ENCODE measurements around the gene KRT82.

KRT82 gene

GRCh38 chr12:52382854-52383253 lies 23.3 kb downstream of the KRT82 start:
- no peak for DNase-seq (ENCODE audit: low spot score)

GRCh38 chr12:52381206-52381605 lies 24.9 kb downstream of the KRT82 start:
- no peak for DNase-seq (ENCODE audit: low spot score)

GRCh38 chr12:52380271-52380694 lies 25.9 kb downstream of the KRT82 start:
- DNase-seq (ENCODE audit: low spot score), result no peak

GRCh38 chr12:52379536-52379935 lies 26.6 kb downstream of the KRT82 start:
- no peak for DNase-seq (ENCODE audit: low spot score)

GRCh38 chr12:52378091-52378490 lies 28.0 kb downstream of the KRT82 start:
- no peak for DNase-seq (ENCODE audit: low spot score)

GRCh38 chr12:52377266-52377665 lies 28.9 kb downstream of the KRT82 start:
- DNase-seq (ENCODE audit: low spot score), result no peak

DNA sequence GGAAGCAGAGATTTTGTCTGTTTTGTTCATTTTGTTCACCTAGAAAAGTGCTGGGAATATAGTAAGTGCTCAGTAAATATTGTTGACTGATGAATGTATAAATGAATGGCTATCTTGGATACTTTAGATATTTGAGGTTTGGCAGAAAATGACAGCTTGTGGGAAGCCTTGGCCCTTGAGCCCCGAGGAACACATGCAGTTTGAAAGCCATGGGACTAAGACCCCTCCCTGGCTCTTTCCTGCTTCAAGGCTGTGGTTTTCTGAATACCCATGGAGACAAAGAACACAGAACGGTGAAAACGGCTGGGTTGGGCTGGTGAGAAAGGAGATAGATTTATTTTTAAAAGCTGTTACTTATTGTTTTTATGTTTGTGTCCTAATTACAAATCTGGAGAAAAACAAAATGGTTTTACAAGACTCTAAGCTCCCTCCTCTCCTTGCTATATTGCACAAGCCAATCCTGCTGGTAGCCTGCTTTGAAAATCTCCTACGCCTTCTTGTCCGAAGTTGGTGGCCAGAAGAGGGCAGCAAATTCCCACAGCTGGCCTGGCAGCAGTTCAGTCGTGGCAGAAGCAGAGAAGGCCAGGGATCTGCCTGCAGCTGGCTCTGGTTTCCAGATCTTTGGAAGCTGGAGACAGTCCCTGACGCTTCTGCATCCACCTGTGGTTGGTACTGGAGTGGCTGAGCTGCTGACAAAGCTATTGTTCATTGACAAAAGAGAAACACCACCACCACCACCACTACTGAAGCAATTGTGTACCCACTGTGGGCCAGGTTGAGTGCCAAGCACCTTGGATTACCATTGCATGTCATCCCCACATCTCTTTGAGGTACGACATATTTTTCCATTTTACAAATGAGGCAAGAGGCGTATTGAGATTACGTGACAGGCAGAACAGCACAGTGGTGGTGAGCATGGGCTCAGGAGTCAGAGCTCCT lies 33.6 kb downstream of the KRT82 start:
- peak; percentile 85 for DNase-seq (ENCODE audit: low spot score)

- no peak for DNase-seq (ENCODE audit: low spot score)
Observed at GRCh38 chr12:52371716-52372115, 34.4 kb downstream of the KRT82 start.

GRCh38 chr12:52370926-52371608 lies 35.1 kb downstream of the KRT82 start:
- DNase-seq (ENCODE audit: low spot score), result no peak

GRCh38 chr12:52369809-52370208 lies 36.3 kb downstream of the KRT82 start:
- DNase-seq (ENCODE audit: low spot score), result no peak

DNA sequence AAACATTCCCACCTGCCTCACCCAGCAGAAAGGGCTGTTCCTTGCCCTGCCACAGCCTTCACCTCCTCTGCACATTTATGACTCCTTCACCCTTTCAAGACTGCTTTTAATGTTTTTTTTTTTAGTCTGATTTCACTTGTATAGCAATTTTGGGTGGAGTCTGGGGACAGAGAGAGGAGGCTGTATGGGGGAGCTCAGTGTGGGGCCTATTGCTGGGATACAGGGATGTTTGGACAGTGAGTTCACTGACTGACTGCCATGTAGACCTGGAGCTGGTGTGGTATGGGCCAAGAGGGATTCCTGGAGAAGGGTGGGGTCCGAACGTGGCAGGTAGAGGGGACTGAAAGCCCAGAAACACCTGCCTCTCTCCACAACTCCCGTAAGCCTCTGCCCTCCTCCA lies 36.9 kb downstream of the KRT82 start:
- no peak for DNase-seq (ENCODE audit: low spot score)

- DNase-seq (ENCODE audit: low spot score), result no peak
Observed at GRCh38 chr12:52368508-52368907, 37.6 kb downstream of the KRT82 start.

DNA sequence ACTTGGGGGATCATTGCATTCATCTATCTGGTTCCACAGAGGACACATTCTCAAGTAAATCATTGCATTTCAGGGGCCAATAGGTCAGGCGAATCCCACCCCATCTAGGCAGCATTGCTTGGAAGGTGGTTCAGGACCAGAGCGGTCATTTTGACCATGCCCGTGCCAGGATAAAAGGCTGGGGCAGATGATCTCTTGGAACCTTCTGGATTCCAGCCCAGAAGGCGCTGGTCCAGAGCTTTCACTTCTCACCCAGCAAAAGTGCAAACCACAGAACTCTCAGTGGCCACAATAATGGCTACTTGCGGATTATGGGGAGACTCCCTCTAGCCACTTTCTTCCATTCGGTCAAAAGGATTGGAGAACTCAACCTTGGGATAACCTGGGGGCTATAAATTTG lies 38.3 kb downstream of the KRT82 start:
- no peak for DNase-seq (ENCODE audit: low spot score)

GRCh38 chr12:52366738-52367485 lies 39.2 kb downstream of the KRT82 start, which contains the start of gene KRT85:
Gene KRT85, minus strand, starts transcription at chr12:52367481. Its CDS starts 76 bp downstream, at chr12:52367405.
- no peak for DNase-seq (ENCODE audit: low spot score)

DNA sequence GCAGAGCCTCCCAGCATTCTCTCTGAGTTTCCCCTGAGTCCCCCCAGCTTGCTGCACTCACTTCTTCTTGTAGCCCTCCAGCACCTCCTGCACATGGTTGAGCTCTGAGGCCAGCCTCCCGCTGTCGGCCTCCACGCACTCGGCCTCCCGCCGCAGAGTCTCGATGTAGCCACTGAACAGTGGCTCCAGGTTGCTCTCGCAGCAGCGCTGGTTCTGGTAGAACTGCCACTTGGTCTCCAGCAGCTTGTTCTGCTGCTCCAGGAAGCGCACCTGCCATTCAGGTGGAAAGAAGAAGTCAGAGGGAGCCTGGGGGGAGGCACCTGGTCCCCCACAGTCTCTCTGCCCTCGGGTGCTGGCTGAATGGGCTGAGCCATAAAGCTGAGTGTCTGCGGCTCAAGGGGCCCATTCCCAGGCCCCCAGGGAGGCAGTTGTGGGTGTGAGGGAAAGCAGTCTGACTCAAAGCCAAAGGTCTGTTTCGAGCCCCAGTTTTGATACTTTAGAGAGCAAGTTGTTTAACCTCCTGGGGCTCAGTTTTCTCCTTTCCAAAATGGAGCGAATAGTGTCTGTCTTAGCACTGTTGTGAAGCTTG lies 41.1 kb downstream of the KRT82 start:
- no peak for DNase-seq (ENCODE audit: low spot score)

DNA sequence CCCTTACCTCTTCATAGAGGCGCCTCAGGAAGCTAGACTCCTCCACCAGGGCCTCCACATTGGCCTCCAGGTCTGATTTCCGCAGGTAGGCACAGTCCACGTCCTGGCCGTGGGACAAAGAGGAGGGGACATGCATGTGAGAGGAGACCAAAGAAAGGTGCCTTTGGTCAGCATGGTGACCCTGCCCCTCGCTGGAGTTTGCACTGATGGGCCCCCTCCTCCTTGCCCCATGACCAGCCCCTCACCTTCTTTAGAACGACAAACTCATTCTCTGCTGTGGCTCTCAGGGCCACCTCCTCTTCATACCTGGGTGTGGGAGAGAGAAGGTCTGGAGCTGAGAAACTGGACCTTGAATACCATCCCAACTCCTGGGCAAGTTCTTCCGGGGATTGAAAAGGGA lies 42.1 kb downstream of the KRT82 start:
- no peak for DNase-seq (ENCODE audit: low spot score)

GRCh38 chr12:52363111-52363679 lies 42.9 kb downstream of the KRT82 start:
- DNase-seq (ENCODE audit: low spot score), result no peak

- no peak for DNase-seq (ENCODE audit: low spot score)
Observed at GRCh38 chr12:52362118-52362726, 43.9 kb downstream of the KRT82 start.

DNA sequence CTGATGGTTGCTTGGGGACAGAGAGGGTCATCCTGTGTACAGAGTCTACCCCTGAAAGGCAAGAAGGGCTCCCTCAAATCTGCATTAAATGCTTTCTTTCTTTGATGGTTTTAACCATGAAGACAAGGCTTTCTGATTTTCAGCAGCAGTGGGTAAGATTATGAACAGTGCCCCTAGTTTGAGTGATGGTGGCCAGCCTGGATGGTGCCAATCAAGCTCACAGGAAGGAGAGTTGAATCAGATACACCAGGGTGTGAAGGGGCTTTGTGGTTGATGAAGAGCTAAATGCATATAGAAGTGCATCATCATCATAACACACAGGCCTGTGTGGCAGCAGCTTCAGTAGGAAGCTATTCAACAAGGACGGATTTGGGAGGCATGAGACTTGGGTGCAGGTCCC lies 44.6 kb downstream of the KRT82 start:
- no peak for DNase-seq (ENCODE audit: low spot score)

- no peak for DNase-seq (ENCODE audit: low spot score)
Observed at GRCh38 chr12:52360663-52361271, 45.4 kb downstream of the KRT82 start.

Measured in left forelimb (tissue), 1 donor.